Measurements from ENCODE around the gene ULK4.

DNA sequence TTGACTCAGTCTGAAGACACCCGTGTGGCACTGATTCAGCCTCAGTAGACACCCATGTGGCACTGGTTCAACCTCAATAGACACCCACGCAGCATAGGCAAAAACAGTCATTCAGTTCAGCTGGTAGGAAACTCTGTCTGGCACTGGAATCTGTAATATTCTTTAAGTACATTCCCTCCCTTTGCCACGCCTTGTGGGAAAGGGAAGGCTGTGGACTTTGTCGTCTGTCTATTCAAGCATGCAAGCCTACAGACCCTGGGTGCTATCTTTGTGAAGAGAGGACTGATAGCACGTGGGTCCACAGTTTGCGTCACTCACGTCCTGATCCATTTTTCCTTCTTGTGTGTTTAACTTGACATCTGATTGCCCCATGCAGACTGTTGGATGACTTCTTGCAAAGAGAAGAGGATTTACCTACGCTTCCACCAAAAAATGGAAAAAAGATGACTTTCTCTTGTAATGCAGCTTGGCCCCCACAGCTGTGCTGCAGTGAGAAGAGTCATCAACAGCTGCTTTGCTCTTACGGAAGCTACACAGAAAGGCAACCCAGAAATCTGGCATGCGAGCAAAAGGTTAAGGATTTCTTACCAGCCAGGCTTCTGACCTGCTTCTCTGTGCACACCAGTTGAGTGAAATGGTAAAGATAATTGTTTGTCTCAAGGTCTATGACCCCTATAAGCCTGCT is 278.1 kb downstream of the ULK4 start:
- TF ChIP-seq, protein P1, sequence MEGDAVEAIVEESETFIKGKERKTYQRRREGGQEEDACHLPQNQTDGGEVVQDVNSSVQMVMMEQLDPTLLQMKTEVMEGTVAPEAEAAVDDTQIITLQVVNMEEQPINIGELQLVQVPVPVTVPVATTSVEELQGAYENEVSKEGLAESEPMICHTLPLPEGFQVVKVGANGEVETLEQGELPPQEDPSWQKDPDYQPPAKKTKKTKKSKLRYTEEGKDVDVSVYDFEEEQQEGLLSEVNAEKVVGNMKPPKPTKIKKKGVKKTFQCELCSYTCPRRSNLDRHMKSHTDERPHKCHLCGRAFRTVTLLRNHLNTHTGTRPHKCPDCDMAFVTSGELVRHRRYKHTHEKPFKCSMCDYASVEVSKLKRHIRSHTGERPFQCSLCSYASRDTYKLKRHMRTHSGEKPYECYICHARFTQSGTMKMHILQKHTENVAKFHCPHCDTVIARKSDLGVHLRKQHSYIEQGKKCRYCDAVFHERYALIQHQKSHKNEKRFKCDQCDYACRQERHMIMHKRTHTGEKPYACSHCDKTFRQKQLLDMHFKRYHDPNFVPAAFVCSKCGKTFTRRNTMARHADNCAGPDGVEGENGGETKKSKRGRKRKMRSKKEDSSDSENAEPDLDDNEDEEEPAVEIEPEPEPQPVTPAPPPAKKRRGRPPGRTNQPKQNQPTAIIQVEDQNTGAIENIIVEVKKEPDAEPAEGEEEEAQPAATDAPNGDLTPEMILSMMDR (IDR thresholded peaks at IDR 0.05): no peak
- no peak for TF ChIP-seq POLR2A (IDR thresholded peaks at IDR 0.05)
